GM18499 (cell line): ENCODE measurements around the gene OR5D14.

Source experiments
- ATAC-seq: cut with Tn5 transposase; IDR thresholded peaks from one replicate; pipeline ENCODE4 v1.9.1; 2021; ENCODE audit warnings: moderate number of reproducible peaks; ENCODE audit not compliant: insufficient read depth, unreplicated experiment

The OR5D14 gene

GRCh38 chr11:55795256-55795655 is at the start of gene OR5D14:
OR5D14 (plus strand) TSS chr11:55795556; CDS start chr11:55795556, 0 bp downstream.
- no peak for ATAC-seq

- no peak for ATAC-seq
Measured at GRCh38 chr11:55773138-55773537, 22.2 kb upstream of the OR5D14 start, which contains the start of gene OR5D13. OR5D13 (plus strand) TSS chr11:55773438; CDS start chr11:55773438, 0 bp downstream.

- no peak for ATAC-seq
Measured at GRCh38 chr11:55791606-55792005, 3.8 kb upstream of the OR5D14 start.

GRCh38 chr11:55793321-55793720 is 2.0 kb upstream of the OR5D14 start:
- no peak for ATAC-seq

- ATAC-seq, result no peak
Measured at GRCh38 chr11:55806248-55806647, 10.9 kb downstream of the OR5D14 start.

GRCh38 chr11:55811067-55811466 is 15.7 kb downstream of the OR5D14 start, which contains the start of gene OR5L1:
OR5L1 (plus strand) TSS chr11:55811367; CDS start chr11:55811467, 100 bp downstream.
- no peak for ATAC-seq

GRCh38 chr11:55819330-55819729 is 24.0 kb downstream of the OR5D14 start, which contains the start of gene OR5D18:
OR5D18 (plus strand) TSS chr11:55819630; CDS start chr11:55819630, 0 bp downstream.
- ATAC-seq, result no peak

GRCh38 chr11:55826919-55827318 is 31.6 kb downstream of the OR5D14 start, which contains the start of gene OR5L2:
OR5L2 (plus strand) TSS chr11:55827219; CDS start chr11:55827219, 0 bp downstream.
- no peak for ATAC-seq

- no peak for ATAC-seq
Measured at GRCh38 chr11:55838452-55838851, 43.1 kb downstream of the OR5D14 start, which contains the start of gene OR5D16. OR5D16 (plus strand) TSS chr11:55838752; CDS start chr11:55838752, 0 bp downstream.
